HEK293T (cell line): ENCODE measurements around the gene HOXB6.
A peak's percentile ranks its signal among the peaks of the same experiment; 100 is the strongest.

ENCODE experiments used
- CTCF ChIA-PET: fragments of 350-600 bp; formaldehyde crosslinking; extraction: SDS; loops from one replicate; lab custom pipeline; 2021; ENCODE audit warnings: antibody characterized with exemption, inconsistent platforms; lab: Yijun Ruan, JAX
- POLR2A ChIA-PET: fragments of 350-600 bp; formaldehyde crosslinking; extraction: SDS; loops from one replicate; lab custom pipeline; 2020; ENCODE audit warnings: antibody characterized with exemption, inconsistent platforms; lab: Yijun Ruan, JAX
- DNase-seq: peaks from one replicate; pipeline ENCODE4 v3.0.0; 2012; ENCODE audit warnings: mixed read lengths; ENCODE audit errors: extremely low spot score
- ARNT ChIP-seq: fragments of 450-650 bp; IDR thresholded peaks from 2 replicates; pipeline ENCODE4 v1.6.1; 2017; ENCODE audit warnings: mild to moderate bottlenecking
- BHLHE40 ChIP-seq: fragments of 450-650 bp; IDR thresholded peaks from 2 replicates; pipeline ENCODE4 v1.6.1; 2016; ENCODE audit warnings: mild to moderate bottlenecking, moderate library complexity, borderline replicate concordance
- CTBP1 ChIP-seq: fragments of 450-650 bp; IDR thresholded peaks from 2 replicates; pipeline ENCODE4 v1.6.1; 2016; ENCODE audit warnings: borderline replicate concordance
- ELF4 ChIP-seq: fragments of 450-650 bp; IDR thresholded peaks from 2 replicates; pipeline ENCODE4 v1.6.1; 2017; ENCODE audit warnings: antibody characterized with exemption
- FOXA1 ChIP-seq: fragments of 450-650 bp; IDR thresholded peaks from 2 replicates; pipeline ENCODE4 v1.6.1; 2016; ENCODE audit warnings: mild to moderate bottlenecking
- FOXK2 ChIP-seq: fragments of 450-650 bp; IDR thresholded peaks from 2 replicates; pipeline ENCODE4 v1.6.1; 2016; ENCODE audit warnings: mild to moderate bottlenecking
- FOXM1 ChIP-seq: fragments of 450-650 bp; IDR thresholded peaks from 2 replicates; pipeline ENCODE4 v1.6.1; 2017; ENCODE audit warnings: mild to moderate bottlenecking, borderline replicate concordance
- HDGF ChIP-seq: fragments of 450-650 bp; IDR thresholded peaks from 2 replicates; pipeline ENCODE4 v1.6.1; 2017; ENCODE audit warnings: antibody characterized with exemption, borderline replicate concordance
- L3MBTL2 ChIP-seq: fragments of 450-650 bp; conservative IDR thresholded peaks from 2 replicates; pipeline ENCODE4 v1.6.1; 2016; ENCODE audit warnings: mild to moderate bottlenecking
- LEF1 ChIP-seq: fragments of 450-650 bp; IDR thresholded peaks from 2 replicates; pipeline ENCODE4 v1.6.1; 2017; ENCODE audit warnings: mild to moderate bottlenecking, borderline replicate concordance
- NFRKB ChIP-seq: fragments of 450-650 bp; IDR thresholded peaks from 2 replicates; pipeline ENCODE4 v1.6.1; 2016; ENCODE audit warnings: mild to moderate bottlenecking, moderate library complexity
- PKNOX1 ChIP-seq: fragments of 450-650 bp; IDR thresholded peaks from 2 replicates; pipeline ENCODE4 v1.6.1; 2016
- SP1 ChIP-seq: fragments of 450-650 bp; IDR thresholded peaks from 2 replicates; pipeline ENCODE4 v1.6.1; 2017
- SUZ12 ChIP-seq: fragments of 450-650 bp; IDR thresholded peaks from 2 replicates; pipeline ENCODE4 v1.6.1; 2016; ENCODE audit warnings: mild to moderate bottlenecking
- TARDBP ChIP-seq: fragments of 450-650 bp; IDR thresholded peaks from 2 replicates; pipeline ENCODE4 v1.6.1; 2016
- ZNF384 ChIP-seq: fragments of 450-650 bp; IDR thresholded peaks from 2 replicates; pipeline ENCODE4 v1.6.1; 2016

The HOXB6 gene

DNA sequence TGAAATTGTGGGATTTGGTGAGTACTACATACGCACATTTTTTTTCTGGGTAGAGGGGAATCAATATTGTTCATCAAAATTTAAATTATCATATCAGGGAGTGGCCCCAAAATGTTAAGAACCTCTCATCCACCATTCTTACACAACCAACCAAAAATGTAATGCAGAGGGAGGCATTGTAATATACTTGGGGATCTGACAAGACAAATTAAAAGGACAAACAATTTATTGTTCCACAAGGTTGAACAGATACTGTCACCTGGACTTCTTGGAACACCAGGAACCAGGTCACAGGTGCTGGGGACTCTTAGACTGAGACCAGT lies 36.0 kb upstream of the HOXB6 start:
- DNase-seq = no peak
- ChIA-PET CTCF (interaction anchor here (0.7 kb wide), 1 partner anchor 360 kb away, joined by 3 read pairs; no protein-coding TSS in a partner anchor), POLR2A (interaction anchor here (2.3 kb wide), 1 partner anchor 15 kb away, joined by 17 read pairs; the partner anchor contains the start of gene HOXB9)
- no peak for TF ChIP-seq L3MBTL2
- TF ChIP-seq TARDBP = no peak
- TF ChIP-seq CTBP1 = no peak
- TF ChIP-seq LEF1 = no peak
- TF ChIP-seq ELF4 = no peak
- no peak for TF ChIP-seq NFRKB

DNA sequence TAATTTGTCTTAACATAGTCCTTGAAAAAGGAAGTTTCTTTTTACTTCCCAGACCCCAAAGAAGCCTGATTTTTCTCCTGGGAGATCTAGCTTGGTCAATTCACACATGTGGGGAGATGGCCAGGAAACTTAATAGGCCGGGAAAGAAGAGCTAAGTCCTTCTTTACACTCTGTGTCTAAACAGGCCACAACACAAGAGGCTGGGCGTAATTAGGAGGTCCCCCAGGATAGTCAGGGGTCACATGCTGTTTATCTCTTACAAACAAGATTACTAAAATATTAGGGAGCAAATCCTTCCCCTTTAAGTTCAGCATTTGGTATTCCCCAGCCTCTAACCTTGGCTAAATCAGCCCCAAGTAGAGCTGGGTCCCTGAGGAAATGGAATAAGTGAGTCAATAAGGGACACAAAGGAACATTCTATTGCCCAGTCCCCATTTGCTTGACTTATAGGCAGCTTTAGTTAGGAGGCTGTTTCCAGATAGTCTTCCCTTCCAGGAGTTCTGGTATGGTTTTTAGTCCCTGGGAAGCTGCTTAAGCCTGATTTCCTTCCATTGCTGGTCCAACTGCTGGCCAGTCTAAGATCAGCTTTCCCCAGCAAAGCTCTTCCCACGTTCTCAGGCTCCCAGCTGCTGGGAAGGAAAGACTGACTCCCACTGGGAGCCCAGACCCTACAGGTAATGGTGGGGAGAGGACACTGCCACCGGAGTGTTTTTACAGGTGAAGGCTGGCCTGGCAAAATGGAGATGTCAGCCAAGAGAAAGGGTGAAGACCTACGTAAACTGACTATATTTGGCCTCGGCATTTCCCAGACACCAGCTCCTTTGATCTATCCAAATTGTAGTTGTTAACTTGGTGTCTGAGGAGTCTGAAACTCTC lies 35.4 kb upstream of the HOXB6 start:
- POLR2A ChIA-PET = interaction anchor here (2.3 kb wide), 1 partner anchor 15 kb away, joined by 17 read pairs; the partner anchor contains the start of gene HOXB9
- CTCF ChIA-PET = interaction anchor here (0.6 to 0.7 kb wide), 2 partner anchors 39 to 360 kb away, joined by 3 read pairs; no protein-coding TSS in a partner anchor
- no peak for TF ChIP-seq PKNOX1
- no peak for TF ChIP-seq HDGF
- no peak for TF ChIP-seq TARDBP
- TF ChIP-seq CTBP1 = no peak
- no peak for DNase-seq

DNA sequence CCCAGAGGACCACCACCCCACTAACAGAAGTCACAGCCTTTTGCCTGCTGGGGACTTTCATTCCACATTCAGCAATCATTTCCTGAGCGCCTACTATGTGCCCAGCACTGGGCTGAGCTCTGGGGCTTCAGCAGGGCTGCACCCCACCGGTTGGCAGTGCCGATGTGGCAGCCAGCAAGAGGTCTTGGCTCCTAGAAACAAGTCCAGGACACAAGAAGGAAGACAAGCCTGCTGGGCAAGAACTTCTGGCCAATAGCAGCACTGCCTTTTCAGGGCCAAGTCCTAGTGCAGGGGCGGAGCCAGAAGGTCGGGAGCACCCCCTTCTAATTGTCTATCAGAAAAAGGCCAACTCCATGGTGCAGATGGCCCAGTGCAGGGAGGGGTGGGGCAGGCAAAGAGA lies 34.4 kb upstream of the HOXB6 start:
- TF ChIP-seq FOXA1 = no peak
- no peak for DNase-seq
- POLR2A ChIA-PET = interaction anchor here (2.3 kb wide), 1 partner anchor 13 kb away, joined by 17 read pairs; the partner anchor contains the start of gene HOXB9
- CTCF ChIA-PET = no interaction called here

- CTCF ChIA-PET = interaction anchor here (0.7 to 2.9 kb wide), 9 partner anchors 7 to 49 kb away, joined by 3 to 23 read pairs (median 6); partner anchors contain the start of gene HOXB9
- POLR2A ChIA-PET = interaction anchor here (0.7 to 1.9 kb wide), 3 partner anchors 8 to 22 kb away, joined by 3 to 23 read pairs (median 3); partner anchors contain the start of genes HOXB8 and HOXB9
- DNase-seq = no peak
- no peak for TF ChIP-seq SUZ12
- no peak for TF ChIP-seq NFRKB
- TF ChIP-seq FOXA1 = no peak
- no peak for TF ChIP-seq HDGF
- no peak for TF ChIP-seq BHLHE40
- TF ChIP-seq CTBP1 = no peak
- TF ChIP-seq ARNT = no peak
- TF ChIP-seq TARDBP = no peak
- TF ChIP-seq LEF1 = no peak
- TF ChIP-seq ZNF384 = no peak
Measured at GRCh38 chr17:48637323-48638260, 32.8 kb upstream of the HOXB6 start.

DNA sequence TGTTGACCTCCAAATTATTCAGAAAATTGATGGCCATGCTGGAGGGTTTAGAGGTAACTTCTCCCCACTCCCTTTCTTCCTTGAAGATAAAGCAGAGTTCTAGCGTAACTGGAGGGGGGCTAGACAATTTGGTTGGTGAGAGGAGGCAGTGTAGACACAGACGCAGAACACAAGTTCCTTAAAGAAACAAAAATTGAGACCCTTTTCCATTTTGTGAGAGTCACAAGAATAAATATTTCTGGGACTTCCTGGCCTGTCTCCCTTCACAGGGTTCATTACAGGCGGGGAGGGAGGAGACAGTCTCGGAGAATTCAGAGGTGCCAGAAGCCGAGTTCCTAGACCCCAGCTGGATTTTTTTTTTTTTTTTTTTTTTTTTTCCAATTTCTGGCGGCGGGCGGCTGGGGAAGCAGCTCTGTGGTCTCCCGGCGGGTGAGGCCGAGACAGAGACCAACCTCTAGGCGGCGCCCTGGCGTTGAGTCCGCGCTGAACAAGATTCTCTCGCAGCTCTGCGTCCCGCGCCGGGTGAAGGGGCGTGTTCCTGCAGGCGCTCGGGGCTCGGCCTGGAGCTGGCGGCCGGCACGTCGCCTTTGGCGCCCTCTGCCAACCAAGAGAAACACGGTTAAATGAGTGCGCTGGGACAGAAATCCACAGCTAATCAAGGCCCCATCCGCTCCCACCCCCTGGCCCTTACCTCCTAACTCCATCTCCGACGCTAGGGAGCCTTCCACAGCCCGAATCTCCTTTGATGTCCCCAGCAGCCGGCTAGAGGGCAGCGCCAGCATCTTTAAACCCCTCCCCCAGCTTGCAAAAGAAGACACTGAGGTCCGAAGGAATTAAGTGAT lies 31.6 kb upstream of the HOXB6 start:
- CTCF ChIA-PET = interaction anchor here (0.5 to 2.9 kb wide), 15 partner anchors 8 to 303 kb away, joined by 3 to 23 read pairs (median 6); partner anchors contain the start of gene HOXB9
- peak; percentile 78 for DNase-seq
- POLR2A ChIA-PET = interaction anchor here (1.3 to 1.9 kb wide), 3 partner anchors 10 to 21 kb away, joined by 3 to 23 read pairs (median 4); partner anchors contain the start of genes HOXB8 and HOXB9
- TF ChIP-seq ZNF384 (peak; percentile 92), FOXK2 (no peak)

GRCh38 chr17:48634493-48635208 lies 29.9 kb upstream of the HOXB6 start:
- POLR2A ChIA-PET = no interaction called here
- TF ChIP-seq LEF1 (no peak), CTBP1 (no peak), ARNT (no peak), PKNOX1 (no peak), HDGF (no peak), FOXM1 (no peak), L3MBTL2 (no peak), BHLHE40 (no peak), SUZ12 (no peak), NFRKB (no peak), FOXA1 (no peak), ZNF384 (no peak), TARDBP (no peak), ELF4 (no peak), SP1 (no peak), FOXK2 (no peak)
- no peak for DNase-seq
- CTCF ChIA-PET = no interaction called here
